Endodermal cell (in vitro differentiated cells): ENCODE measurements around the gene HES4. TPM values are rescaled to one million over a fixed set of nuclear protein-coding genes. Genes with fewer than 3 reads are reported as not detected.

Source experiments
- DNase-seq: peaks from one replicate; pipeline ENCODE4 v3.0.0-alpha.2; 2017
- H3K27ac ChIP-seq: 2 replicates; pipeline ENCODE4 v1.5.1; 2013; ENCODE audit warnings: mild to moderate bottlenecking, low read depth, low read length, moderate library complexity
- H3K27me3 ChIP-seq: 2 replicates; pipeline ENCODE4 v1.6.1; 2013; ENCODE audit warnings: mild to moderate bottlenecking, low read length, moderate library complexity; ENCODE audit not compliant: insufficient read depth, control insufficient read depth, poor library complexity, severe bottlenecking
- H3K36me3 ChIP-seq: 2 replicates; pipeline ENCODE4 v1.7.0; 2013; ENCODE audit warnings: mild to moderate bottlenecking, low read length, moderate library complexity; ENCODE audit not compliant: control insufficient read depth, insufficient read depth
- H3K4me1 ChIP-seq: one replicate; pipeline ENCODE4 v1.7.0; 2013; ENCODE audit warnings: low read length; ENCODE audit not compliant: control insufficient read depth, insufficient read depth
- H3K4me3 ChIP-seq: 2 replicates; pipeline ENCODE4 v1.5.1; 2013; ENCODE audit warnings: mild to moderate bottlenecking, low read length, moderate library complexity
- H3K9ac ChIP-seq: 2 replicates; pipeline ENCODE4 v1.6.1; 2013; ENCODE audit warnings: mild to moderate bottlenecking, low read length, moderate library complexity; ENCODE audit not compliant: poor library complexity, severe bottlenecking; ENCODE audit errors: extremely low read depth
- H3K9me3 ChIP-seq: 2 replicates; pipeline ENCODE4 v1.6.1; 2013; ENCODE audit warnings: mild to moderate bottlenecking, low read length, moderate library complexity; ENCODE audit not compliant: control insufficient read depth
- H3K27ac Mint-ChIP-seq: 2 replicates; pipeline ENCODE4 v1.8.0; 2020; ENCODE audit warnings: mixed read lengths
- H3K27me3 Mint-ChIP-seq: 2 replicates; pipeline ENCODE4 v1.8.0; 2021; ENCODE audit warnings: mild to moderate bottlenecking, mixed read lengths; ENCODE audit not compliant: insufficient read depth
- H3K36me3 Mint-ChIP-seq: 2 replicates; pipeline ENCODE4 v1.8.0; 2020; ENCODE audit warnings: low read depth, mixed read lengths
- H3K4me1 Mint-ChIP-seq: 2 replicates; pipeline ENCODE4 v1.8.0; 2020; ENCODE audit warnings: mixed read lengths
- H3K4me3 Mint-ChIP-seq: 2 replicates; pipeline ENCODE4 v1.8.0; 2020; ENCODE audit warnings: mild to moderate bottlenecking, moderate library complexity, mixed read lengths
- H3K9me3 Mint-ChIP-seq: 2 replicates; pipeline ENCODE4 v1.8.0; 2020; ENCODE audit warnings: mild to moderate bottlenecking, mixed read lengths
- WGBS, 2 experiments: methylation state at CpG; one replicate each; pipeline versions ENCODE4 v1.1.5 to v1.1.7; 2013; ENCODE audit warnings: missing lambda C conversion rate in 2 of 2, mixed read lengths in 1 of 2; ENCODE audit not compliant: insufficient coverage in 1 of 2, insufficient read length in 1 of 2; 5-methylcytosine and 5-hydroxymethylcytosine counted together
- total RNA-seq, 2 donors: library from RNA; stranded (reverse); fragmentation: NEBNext Ultra II Directional in 1 of 2; extraction: Animal tissue kit (Norgen Biotek cat#: 25700) in 1 of 2; gene quantifications; 2 replicates in 1 of 2; 3 replicates in 1 of 2; pipeline ENCODE4 v1.2.1, GENCODE V29; 2021
- TF ChIP-seq, protein P1 (sequence below): fragments of 200-600 bp; sonication (generic); conservative IDR thresholded peaks from 2 replicates; pipeline ENCODE4 v1.5.0; 2021; ENCODE audit warnings: antibody characterized with exemption, mild to moderate bottlenecking

The HES4 gene
- total RNA-seq, 2 donors from 2014 or later, result 16.1 to 19.7 TPM

DNA sequence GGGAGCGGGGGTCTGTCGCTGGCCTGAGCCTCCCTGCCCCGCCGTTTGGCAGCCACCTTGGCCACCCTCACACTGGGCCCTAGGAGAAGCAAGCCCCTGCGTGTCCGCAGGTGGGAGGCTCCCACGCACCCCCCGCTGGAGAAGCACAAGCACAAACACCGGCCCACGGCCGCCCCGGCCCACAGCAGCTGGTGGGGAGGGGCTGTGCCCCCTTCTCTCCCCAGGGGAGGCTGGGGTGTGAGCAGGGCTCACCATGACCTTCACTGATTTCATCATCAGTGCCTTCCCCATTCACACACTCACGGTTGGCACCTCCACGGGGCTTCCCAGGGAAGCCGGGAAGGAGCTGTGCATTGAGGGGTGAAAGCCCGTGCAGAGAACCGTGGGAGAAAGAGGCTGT, 27.9 kb upstream of the HES4 start:
- H3K27ac ChIP-seq, result no peak overlapping the region
- Mint-ChIP-seq H3K9me3 (no peaks in the 10 kb centered on the region), H3K4me3 (no peak overlapping the region), H3K27ac (no peak overlapping the region), H3K4me1 (peaks cover 20% of the 10 kb centered on the region), H3K36me3 (peaks cover 12% of the 10 kb centered on the region), H3K27me3 (peaks cover 14% of the 10 kb centered on the region)
- no peaks in the 10 kb centered on the region for H3K9me3 ChIP-seq
- 95 to 96% methylated on average over 12 to 17 of the region's 17 CpGs for WGBS, 2 experiments
- H3K9ac ChIP-seq, result no peak overlapping the region
- TF ChIP-seq, protein P1, sequence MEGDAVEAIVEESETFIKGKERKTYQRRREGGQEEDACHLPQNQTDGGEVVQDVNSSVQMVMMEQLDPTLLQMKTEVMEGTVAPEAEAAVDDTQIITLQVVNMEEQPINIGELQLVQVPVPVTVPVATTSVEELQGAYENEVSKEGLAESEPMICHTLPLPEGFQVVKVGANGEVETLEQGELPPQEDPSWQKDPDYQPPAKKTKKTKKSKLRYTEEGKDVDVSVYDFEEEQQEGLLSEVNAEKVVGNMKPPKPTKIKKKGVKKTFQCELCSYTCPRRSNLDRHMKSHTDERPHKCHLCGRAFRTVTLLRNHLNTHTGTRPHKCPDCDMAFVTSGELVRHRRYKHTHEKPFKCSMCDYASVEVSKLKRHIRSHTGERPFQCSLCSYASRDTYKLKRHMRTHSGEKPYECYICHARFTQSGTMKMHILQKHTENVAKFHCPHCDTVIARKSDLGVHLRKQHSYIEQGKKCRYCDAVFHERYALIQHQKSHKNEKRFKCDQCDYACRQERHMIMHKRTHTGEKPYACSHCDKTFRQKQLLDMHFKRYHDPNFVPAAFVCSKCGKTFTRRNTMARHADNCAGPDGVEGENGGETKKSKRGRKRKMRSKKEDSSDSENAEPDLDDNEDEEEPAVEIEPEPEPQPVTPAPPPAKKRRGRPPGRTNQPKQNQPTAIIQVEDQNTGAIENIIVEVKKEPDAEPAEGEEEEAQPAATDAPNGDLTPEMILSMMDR, result no peak
- no peak for DNase-seq
- peaks cover 18% of the 10 kb centered on the region for H3K4me1 ChIP-seq
- no peaks in the 10 kb centered on the region for H3K27me3 ChIP-seq
- H3K4me3 ChIP-seq, result no peak overlapping the region
- H3K36me3 ChIP-seq, result peaks cover 29% of the 10 kb centered on the region

DNA sequence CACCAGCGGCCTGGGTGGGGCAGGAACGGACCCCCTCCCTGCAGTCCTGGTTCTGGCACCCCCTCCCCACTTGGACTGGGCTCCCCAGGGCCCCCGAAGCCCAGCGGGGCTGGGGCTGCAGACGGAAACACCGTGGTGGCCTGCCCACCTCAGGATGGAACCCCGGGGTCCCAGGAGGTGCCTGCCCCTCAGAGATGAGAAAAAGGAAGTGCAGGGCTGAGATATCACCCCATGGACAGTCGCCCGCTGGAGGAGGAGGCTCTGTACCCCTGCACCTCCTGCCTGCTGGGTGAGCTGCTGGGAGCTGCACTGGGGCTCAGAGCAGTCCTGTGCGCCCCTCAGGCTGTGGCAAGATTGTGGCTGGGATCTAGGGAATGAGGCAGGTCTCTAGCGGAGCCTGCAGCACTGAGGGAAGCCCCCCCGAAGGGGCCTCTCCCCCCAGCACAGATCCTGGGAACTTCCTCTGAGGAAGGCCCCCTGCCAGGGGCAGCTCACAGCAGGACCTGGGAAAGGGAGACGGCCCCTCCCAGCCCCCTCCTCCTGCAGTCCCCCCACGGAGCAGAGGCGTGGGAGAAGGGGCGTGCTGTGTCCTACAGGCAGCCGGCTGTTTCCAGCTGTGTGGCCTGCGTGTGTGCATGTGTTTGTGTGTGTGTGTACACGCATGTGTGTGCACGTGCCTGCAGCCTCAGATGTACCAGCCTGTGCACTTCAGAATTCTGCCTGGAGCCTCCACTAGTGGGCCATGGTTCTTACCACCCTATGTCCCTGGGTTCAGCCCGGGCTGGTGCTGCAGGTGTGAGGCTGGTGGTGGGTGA, 26.9 kb upstream of the HES4 start:
- TF ChIP-seq, protein P1, result no peak
- Mint-ChIP-seq H3K27me3 (peaks cover 15% of the 10 kb centered on the region), H3K27ac (no peak overlapping the region), H3K9me3 (no peaks in the 10 kb centered on the region), H3K36me3 (peaks cover 21% of the 10 kb centered on the region), H3K4me1 (peaks cover 16% of the 10 kb centered on the region), H3K4me3 (no peak overlapping the region)
- Histone ChIP-seq H3K27ac (no peak overlapping the region), H3K9ac (no peak overlapping the region), H3K4me1 (peaks cover 18% of the 10 kb centered on the region), H3K27me3 (no peaks in the 10 kb centered on the region), H3K36me3 (peaks cover 37% of the 10 kb centered on the region), H3K4me3 (no peak overlapping the region), H3K9me3 (no peaks in the 10 kb centered on the region)
- WGBS, 2 experiments, result 88 to 100% methylated on average over 4 to 21 of the region's 21 CpGs
- DNase-seq, result no peak

DNA sequence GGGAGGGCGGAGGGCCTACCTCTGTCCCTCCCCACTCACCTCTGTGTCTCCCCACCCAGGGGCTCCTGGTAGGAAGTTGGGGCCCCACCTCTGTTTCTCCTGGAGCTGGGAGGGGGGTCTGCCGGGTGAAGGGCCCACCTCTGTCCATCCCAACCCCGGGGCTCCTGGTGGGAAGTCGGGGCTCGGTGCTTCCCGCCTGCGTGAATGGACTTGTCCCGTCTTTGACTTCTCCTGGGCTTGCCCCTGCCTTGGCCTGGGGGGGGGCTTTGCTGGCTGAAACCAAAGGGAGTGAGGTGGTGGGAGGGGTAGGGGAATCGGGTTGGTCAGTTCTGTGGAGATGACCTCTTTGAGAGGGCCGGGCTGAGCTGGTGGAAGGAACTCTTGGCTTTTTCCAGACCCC, 25.8 kb upstream of the HES4 start:
- Mint-ChIP-seq H3K9me3 (no peaks in the 10 kb centered on the region), H3K27me3 (peaks cover 13% of the 10 kb centered on the region)
- peaks cover 23% of the 10 kb centered on the region for H3K4me1 ChIP-seq

More for the DNA sequence above, 25.8 kb upstream of the HES4 start:
- Histone ChIP-seq H3K36me3 (peaks cover 37% of the 10 kb centered on the region), H3K9me3 (no peaks in the 10 kb centered on the region), H3K27me3 (no peaks in the 10 kb centered on the region), H3K27ac (no peak overlapping the region), H3K9ac (no peak overlapping the region), H3K4me3 (no peak overlapping the region)
- no peak for DNase-seq
- Mint-ChIP-seq H3K27ac (peak overlapping the region; percentile 35), H3K4me3 (no peak overlapping the region), H3K4me1 (peaks cover 16% of the 10 kb centered on the region), H3K36me3 (peaks cover 21% of the 10 kb centered on the region)
- TF ChIP-seq, protein P1, result no peak
- WGBS, 2 experiments, result 92 to 100% methylated on average over 1 to 8 of the region's 10 CpGs
